ENCODE data around the gene FAM184B. TPM values are rescaled to one million over a fixed set of nuclear protein-coding genes. Genes with fewer than 3 reads are reported as not detected.

The FAM184B gene
- total and polyA plus RNA-seq, 11 donors = 0.04 to 0.08 TPM; not detected in 9

- WGBS, 4 donors = 92 to 97% (median 95%) methylated on average over 4 of the region's 4 CpGs
- DNase-seq (no peak), ATAC-seq (no peak)
- Histone ChIP-seq H3K27me3 (no peaks in the 10 kb centered on the region), H3K4me3 (no peak overlapping the region), H3K4me1 (no peaks in the 10 kb centered on the region), H3K36me3 (peaks cover 0 to 100% (median 98%) of the 10 kb centered on the region in 9 donors), H3K27ac (no peak overlapping the region), H3K9me3 (no peaks in the 10 kb centered on the region)
- intact Hi-C loops (cut with DNase I) = loop anchor here in 5 of 10 donors (10.0 kb wide), 4 partner anchors 155 to 965 kb away; partner anchors contain the start of gene FAM184B (in 1 of the 5)
- no peak for TF ChIP-seq POLR2A (IDR thresholded peaks at IDR 0.05)
- TF ChIP-seq CTCF (IDR thresholded peaks at IDR 0.05) = no peak
Observed at GRCh38 chr4:17630228-17630627, 151.2 kb downstream of the FAM184B start.

DNA sequence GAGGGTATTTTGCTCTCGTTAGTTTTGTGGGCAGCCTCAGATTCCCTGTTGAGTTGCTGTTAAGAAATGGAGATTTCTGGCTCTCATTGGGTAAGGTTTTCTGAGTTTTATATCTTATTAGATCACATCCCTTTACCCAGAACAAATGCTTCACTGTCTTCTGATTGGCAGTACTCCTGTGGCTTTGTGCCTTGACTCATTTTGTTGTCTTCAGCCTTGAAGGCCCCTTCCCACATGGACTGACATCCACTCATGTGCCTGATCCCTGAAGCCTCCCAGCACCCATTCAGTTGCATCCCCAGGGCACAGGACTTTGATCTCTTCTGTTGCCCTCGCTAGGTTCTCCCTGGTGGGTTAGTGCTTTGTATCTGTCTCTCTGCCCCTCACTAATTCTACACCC, 156.6 kb downstream of the FAM184B start:
- intact Hi-C loops (cut with DNase I) = no loop called here
- H3K27ac ChIP-seq = no peak overlapping the region
- no peak overlapping the region for H3K4me3 ChIP-seq
- no peaks in the 10 kb centered on the region for H3K27me3 ChIP-seq
- H3K4me1 ChIP-seq = peaks cover 0 to 1% (median 0%) of the 10 kb centered on the region in 12 donors
- ATAC-seq = no peak
- no peak for DNase-seq
- TF ChIP-seq POLR2A (IDR thresholded peaks at IDR 0.05) (no peak), CTCF (IDR thresholded peaks at IDR 0.05) (no peak)
- H3K9me3 ChIP-seq = no peaks in the 10 kb centered on the region
- H3K36me3 ChIP-seq = peaks cover 2 to 100% (median 96%) of the 10 kb centered on the region in 9 donors
- WGBS, 4 donors = 74 to 91% (median 84%) methylated on average over 2 of the region's 2 CpGs

DNA sequence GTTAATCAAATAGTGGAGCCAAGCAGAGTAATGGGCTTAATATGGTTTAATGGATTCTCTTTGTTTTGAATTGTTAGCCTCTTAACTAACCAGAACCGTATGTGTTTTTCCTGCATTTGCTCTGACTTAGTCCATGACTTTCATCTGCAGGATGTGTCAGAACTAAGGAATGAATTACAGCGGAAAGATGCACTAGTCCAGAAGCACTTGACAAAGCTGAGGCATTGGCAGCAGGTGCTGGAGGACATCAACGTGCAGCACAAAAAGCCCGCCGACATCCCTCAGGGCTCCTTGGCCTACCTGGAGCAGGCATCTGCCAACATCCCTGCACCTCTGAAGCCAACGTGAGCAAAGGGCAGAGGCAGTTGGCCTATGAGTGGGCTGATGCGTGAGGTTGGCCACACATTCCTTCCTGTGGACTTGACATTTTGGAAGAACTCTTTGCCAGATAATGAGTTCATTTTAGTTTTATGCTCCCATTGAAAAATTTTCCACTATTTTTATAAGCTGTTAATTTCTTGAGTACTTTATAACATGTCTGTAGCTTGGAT, 157.9 kb downstream of the FAM184B start:
- peaks cover 2 to 99% (median 83%) of the 10 kb centered on the region in 9 donors for H3K36me3 ChIP-seq
- peaks cover 0 to 14% (median 11%) of the 10 kb centered on the region in 12 donors for H3K4me1 ChIP-seq
- H3K27ac ChIP-seq = no peak overlapping the region

More for the DNA sequence above, 157.9 kb downstream of the FAM184B start:
- Histone ChIP-seq H3K4me3 (no peak overlapping the region), H3K9me3 (no peaks in the 10 kb centered on the region), H3K27me3 (no peaks in the 10 kb centered on the region)
- DNase-seq (no peak), ATAC-seq (no peak)
- TF ChIP-seq POLR2A (IDR thresholded peaks at IDR 0.05) (no peak), CTCF (IDR thresholded peaks at IDR 0.05) (no peak)
- intact Hi-C loops (cut with DNase I) = no loop called here
- 80 to 83% (median 82%) methylated on average over 7 of the region's 7 CpGs for WGBS, 4 donors

Data from heart left ventricle (tissue), 16 donors.